ENCODE measurements around the gene HIRA.

Gene HIRA

DNA sequence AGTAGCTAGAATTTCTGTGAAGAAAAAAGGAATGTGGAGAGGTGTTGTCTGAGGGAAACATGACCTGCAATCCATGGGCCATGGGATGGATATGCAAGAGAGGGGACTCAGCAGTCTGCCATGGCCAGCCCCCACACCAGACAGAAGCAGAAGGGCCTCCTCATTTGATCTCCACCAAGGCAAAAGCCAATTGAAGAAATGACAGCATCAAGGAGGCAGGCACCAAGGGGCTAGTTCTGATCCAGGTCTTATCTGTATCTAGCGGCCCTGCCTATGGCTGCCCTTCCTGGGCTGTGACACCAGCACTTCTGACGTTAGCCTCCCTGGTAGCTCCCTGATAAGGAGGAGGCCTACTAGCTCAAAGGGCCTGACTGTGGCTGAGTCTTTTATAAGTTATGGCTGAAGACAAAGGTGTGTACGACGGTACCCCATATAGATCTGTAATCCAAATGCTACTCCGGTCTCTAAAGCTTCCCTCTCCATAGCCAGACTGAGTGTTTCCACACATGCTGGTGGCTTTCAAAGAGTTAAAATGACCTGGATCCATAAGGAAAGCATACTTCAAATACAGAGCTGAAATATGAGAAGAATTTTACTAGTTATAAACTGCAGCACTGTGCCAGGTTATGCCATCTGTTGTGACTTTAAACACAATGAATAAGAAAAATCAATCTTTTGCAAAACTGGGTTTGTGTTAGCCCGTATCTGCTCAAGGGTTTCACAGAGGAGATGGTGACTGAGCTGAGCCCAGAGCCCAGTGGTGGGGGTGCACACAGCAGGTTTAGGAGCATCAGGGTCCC is 34.4 kb downstream of the HIRA start:
- DNase-seq (ENCODE audit: low read depth in 2 of 2), result no peak
- H3K4me3 ChIP-seq (replicated peaks in 1 of 2; ENCODE audit: low read depth in 2 of 2, low read length in 2 of 2), result no peak overlapping the region
- no peak for TF ChIP-seq CTCF (IDR thresholded peaks at IDR 0.05; ENCODE audit: low read depth, low read length)

- no peak for TF ChIP-seq CTCF (IDR thresholded peaks at IDR 0.05; ENCODE audit: low read depth, low read length)
- no peak overlapping the region for H3K4me3 ChIP-seq (replicated peaks in 1 of 2; ENCODE audit: low read depth in 2 of 2, low read length in 2 of 2)
- no peak for DNase-seq (ENCODE audit: low read depth in 2 of 2)
These were observed 35.0 kb downstream of the HIRA start for GRCh38 chr22:19396561-19396933.

- no peak for TF ChIP-seq CTCF (IDR thresholded peaks at IDR 0.05; ENCODE audit: low read depth, low read length)
- DNase-seq (ENCODE audit: low read depth in 2 of 2), result no peak
- no peak overlapping the region for H3K4me3 ChIP-seq (replicated peaks in 1 of 2; ENCODE audit: low read depth in 2 of 2, low read length in 2 of 2)
These were observed 36.3 kb downstream of the HIRA start for GRCh38 chr22:19395276-19395675.

- no peak overlapping the region for H3K4me3 ChIP-seq (replicated peaks in 1 of 2; ENCODE audit: low read depth in 2 of 2, low read length in 2 of 2)
- no peak for TF ChIP-seq CTCF (IDR thresholded peaks at IDR 0.05; ENCODE audit: low read depth, low read length)
- no peak for DNase-seq (ENCODE audit: low read depth in 2 of 2)
These were observed 37.1 kb downstream of the HIRA start for GRCh38 chr22:19394274-19395050.

DNA sequence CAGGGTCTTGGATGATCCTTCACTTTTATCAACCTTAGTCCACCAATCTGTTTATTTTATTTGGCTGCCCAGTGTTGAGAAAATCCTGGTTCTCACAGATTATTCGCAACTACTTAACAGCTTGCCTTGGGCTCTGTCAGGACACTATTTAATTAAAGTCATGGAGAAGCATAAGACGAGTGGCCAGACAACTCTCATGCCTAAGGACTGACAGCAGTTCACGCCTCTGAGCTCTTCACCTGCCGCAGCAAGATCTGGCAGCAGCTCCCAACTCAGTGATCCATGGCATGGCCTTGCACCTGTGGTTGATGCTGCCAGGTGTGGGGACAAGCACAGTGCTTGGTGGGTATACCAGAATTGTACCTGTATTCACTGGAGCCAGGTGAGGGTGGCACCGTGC is 37.8 kb downstream of the HIRA start:
- no peak for TF ChIP-seq CTCF (IDR thresholded peaks at IDR 0.05; ENCODE audit: low read depth, low read length)
- DNase-seq (ENCODE audit: low read depth in 2 of 2), result no peak
- H3K4me3 ChIP-seq (replicated peaks in 1 of 2; ENCODE audit: low read depth in 2 of 2, low read length in 2 of 2), result no peak overlapping the region

DNA sequence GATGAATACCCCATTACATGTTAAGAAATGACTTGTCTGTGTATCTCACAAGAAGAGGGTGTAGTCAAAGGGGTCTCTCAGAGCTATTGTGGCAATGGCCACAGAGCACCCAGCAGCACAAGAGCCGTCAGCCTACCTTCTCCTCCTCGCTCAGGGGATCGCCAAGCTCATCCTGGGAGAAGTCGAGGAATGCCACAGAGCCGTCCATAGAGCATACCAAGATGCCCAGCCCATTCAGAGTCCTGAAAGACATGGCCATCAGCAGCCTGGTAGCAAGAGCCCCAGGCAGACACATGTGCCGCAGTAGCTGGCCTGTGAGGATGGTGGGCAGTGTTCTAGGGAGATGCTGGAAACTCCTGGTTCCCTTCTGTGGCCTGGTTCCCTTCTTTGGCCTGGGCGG is 44.0 kb downstream of the HIRA start:
- no peak overlapping the region for H3K4me3 ChIP-seq (replicated peaks in 1 of 2; ENCODE audit: low read depth in 2 of 2, low read length in 2 of 2)
- no peak for DNase-seq (ENCODE audit: low read depth in 2 of 2)
- no peak for TF ChIP-seq CTCF (IDR thresholded peaks at IDR 0.05; ENCODE audit: low read depth, low read length)
